ENCODE results near the gene FKBP14. TPM values are rescaled to one million over a fixed set of nuclear protein-coding genes. Genes with fewer than 3 reads are reported as not detected.

The FKBP14 gene
- total RNA-seq, 6 experiments from 2014 or later: 4.0 to 8.7 (median 5.2) TPM

- no peak overlapping the region for H3K27ac ChIP-seq
- ATAC-seq: no peak
- 65% methylated on average over 1 of the region's 1 CpG for WGBS (ENCODE audit: insufficient coverage, low coverage, low lambda C conversion rate, missing lambda C conversion rate)
Measured at GRCh38 chr7:29975561-29975960, 50.9 kb downstream of the FKBP14 start.

DNA sequence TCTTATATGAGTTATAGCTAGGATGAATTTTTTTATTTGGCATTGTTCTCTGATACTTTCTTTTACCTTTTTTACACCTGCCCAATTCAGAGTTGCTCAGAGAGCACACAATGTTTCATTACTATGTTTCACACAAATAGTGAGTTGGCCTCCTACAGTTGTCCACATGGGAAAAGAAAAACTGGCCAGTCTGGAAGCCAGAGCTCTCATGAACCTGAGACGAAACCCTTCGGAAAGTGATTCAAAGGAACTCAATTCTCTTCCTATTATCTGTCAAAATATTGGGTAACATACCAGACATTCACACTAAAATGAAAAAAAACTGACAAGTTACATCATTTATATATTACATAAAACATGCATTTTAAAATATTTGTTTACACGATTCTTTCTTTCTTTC, 52.2 kb downstream of the FKBP14 start:
- no peak for ATAC-seq
- no peaks in the 10 kb centered on the region for H3K36me3 ChIP-seq
- no peaks in the 10 kb centered on the region for H3K4me1 ChIP-seq
- H3K27ac ChIP-seq: no peak overlapping the region
- intact Hi-C loops (cut with DNase I): no loop called here
- TF ChIP-seq POLR2A (IDR thresholded peaks at IDR 0.05): no peak
- TF ChIP-seq, protein P1, sequence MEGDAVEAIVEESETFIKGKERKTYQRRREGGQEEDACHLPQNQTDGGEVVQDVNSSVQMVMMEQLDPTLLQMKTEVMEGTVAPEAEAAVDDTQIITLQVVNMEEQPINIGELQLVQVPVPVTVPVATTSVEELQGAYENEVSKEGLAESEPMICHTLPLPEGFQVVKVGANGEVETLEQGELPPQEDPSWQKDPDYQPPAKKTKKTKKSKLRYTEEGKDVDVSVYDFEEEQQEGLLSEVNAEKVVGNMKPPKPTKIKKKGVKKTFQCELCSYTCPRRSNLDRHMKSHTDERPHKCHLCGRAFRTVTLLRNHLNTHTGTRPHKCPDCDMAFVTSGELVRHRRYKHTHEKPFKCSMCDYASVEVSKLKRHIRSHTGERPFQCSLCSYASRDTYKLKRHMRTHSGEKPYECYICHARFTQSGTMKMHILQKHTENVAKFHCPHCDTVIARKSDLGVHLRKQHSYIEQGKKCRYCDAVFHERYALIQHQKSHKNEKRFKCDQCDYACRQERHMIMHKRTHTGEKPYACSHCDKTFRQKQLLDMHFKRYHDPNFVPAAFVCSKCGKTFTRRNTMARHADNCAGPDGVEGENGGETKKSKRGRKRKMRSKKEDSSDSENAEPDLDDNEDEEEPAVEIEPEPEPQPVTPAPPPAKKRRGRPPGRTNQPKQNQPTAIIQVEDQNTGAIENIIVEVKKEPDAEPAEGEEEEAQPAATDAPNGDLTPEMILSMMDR (IDR thresholded peaks at IDR 0.05): no peak
- no peaks in the 10 kb centered on the region for H3K9me3 ChIP-seq
- no peak overlapping the region for H3K4me3 ChIP-seq
- no peak for DNase-seq
- 83% methylated on average over 3 of the region's 3 CpGs for WGBS (ENCODE audit: insufficient coverage, low coverage, low lambda C conversion rate, missing lambda C conversion rate)
- H3K27me3 ChIP-seq: no peaks in the 10 kb centered on the region

More at GRCh38 chr7:29975561-29975960, 50.9 kb downstream of the FKBP14 start:
- no peak for DNase-seq
- no peak for TF ChIP-seq POLR2A (IDR thresholded peaks at IDR 0.05)
- TF ChIP-seq, protein P1 (IDR thresholded peaks at IDR 0.05): no peak
- H3K4me1 ChIP-seq: no peaks in the 10 kb centered on the region
- no peaks in the 10 kb centered on the region for H3K36me3 ChIP-seq
- no peaks in the 10 kb centered on the region for H3K27me3 ChIP-seq
- H3K4me3 ChIP-seq: no peak overlapping the region
- no peaks in the 10 kb centered on the region for H3K9me3 ChIP-seq
- intact Hi-C loops (cut with DNase I): no loop called here

GRCh38 chr7:29972315-29972669, 54.2 kb downstream of the FKBP14 start:
- 56% methylated on average over 1 of the region's 1 CpG for WGBS (ENCODE audit: insufficient coverage, low coverage, low lambda C conversion rate, missing lambda C conversion rate)
- DNase-seq: no peak
- TF ChIP-seq, protein P1 (IDR thresholded peaks at IDR 0.05): no peak
- TF ChIP-seq POLR2A (IDR thresholded peaks at IDR 0.05): no peak
- Histone ChIP-seq H3K27me3 (no peaks in the 10 kb centered on the region), H3K4me3 (no peak overlapping the region), H3K36me3 (no peaks in the 10 kb centered on the region), H3K27ac (no peak overlapping the region), H3K9me3 (no peaks in the 10 kb centered on the region), H3K4me1 (no peaks in the 10 kb centered on the region)
- ATAC-seq: no peak
- intact Hi-C loops (cut with DNase I): no loop called here

- ATAC-seq: no peak
- TF ChIP-seq POLR2A (IDR thresholded peaks at IDR 0.05): no peak
- TF ChIP-seq, protein P1 (IDR thresholded peaks at IDR 0.05): no peak
- no peak for DNase-seq
- Histone ChIP-seq H3K9me3 (no peaks in the 10 kb centered on the region), H3K36me3 (no peaks in the 10 kb centered on the region), H3K27ac (no peak overlapping the region), H3K4me3 (no peak overlapping the region), H3K4me1 (no peaks in the 10 kb centered on the region), H3K27me3 (no peaks in the 10 kb centered on the region)
- WGBS (ENCODE audit: insufficient coverage, low coverage, low lambda C conversion rate, missing lambda C conversion rate): 64% methylated on average over 5 of the region's 5 CpGs
- intact Hi-C loops (cut with DNase I): no loop called here
Measured at GRCh38 chr7:29971566-29972314, 54.8 kb downstream of the FKBP14 start.

Data from right lobe of liver (tissue), 6 donors.